NCI-H1092 (cell line): ENCODE measurements around the gene AFAP1L2.
"Not testable (repeated sequence)": the region's sequence is repeated elsewhere in the genome, so short reads cannot be mapped to it uniquely, and the experiment has no call there.

ENCODE experiments used
- DNase-seq: peaks from one replicate; lab custom pipeline; 2025; lab: John Stamatoyannopoulos, UW

AFAP1L2 gene

DNA sequence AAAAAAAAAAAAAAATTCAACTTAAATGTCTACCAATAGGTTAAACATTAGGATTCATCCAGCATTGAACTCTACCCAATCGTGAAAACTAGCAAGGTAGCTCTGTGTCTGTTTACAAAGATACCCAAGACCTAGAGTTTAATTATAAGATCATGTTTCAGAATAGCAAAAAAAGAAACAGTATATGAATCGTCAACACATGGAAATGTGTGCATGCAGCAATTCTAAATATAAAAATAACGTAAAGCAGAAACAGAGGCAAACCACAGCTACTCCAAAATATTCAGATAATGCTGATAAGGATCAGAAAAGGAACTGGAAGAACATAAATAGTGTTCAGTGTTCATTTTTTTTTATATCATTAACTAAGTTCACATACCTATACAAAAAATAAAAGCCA is 68.7 kb downstream of the AFAP1L2 start:
- DNase-seq = no peak

GRCh38 chr10:114334301-114334700 is 70.0 kb downstream of the AFAP1L2 start:
- no peak for DNase-seq

DNA sequence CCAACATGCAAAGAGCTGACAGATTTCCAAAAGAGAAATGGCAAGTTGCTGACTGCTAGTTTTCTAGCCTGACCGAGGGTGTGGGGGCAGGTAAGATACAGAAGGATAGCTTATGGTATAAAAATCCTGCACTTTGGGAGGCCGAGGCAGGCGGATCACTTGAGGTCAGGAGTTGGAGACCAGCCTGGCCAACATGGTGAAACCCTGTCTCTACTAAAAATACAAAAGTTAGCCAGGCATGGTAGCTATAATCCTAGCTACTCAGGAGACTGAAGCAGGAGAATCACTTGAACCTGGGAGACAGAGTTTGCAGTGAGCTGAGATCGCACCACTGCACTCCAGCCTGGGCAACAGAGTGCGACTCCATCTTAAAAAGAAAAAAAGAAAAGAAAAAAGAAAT is 70.9 kb downstream of the AFAP1L2 start:
- not testable (repeated sequence) for DNase-seq

DNA sequence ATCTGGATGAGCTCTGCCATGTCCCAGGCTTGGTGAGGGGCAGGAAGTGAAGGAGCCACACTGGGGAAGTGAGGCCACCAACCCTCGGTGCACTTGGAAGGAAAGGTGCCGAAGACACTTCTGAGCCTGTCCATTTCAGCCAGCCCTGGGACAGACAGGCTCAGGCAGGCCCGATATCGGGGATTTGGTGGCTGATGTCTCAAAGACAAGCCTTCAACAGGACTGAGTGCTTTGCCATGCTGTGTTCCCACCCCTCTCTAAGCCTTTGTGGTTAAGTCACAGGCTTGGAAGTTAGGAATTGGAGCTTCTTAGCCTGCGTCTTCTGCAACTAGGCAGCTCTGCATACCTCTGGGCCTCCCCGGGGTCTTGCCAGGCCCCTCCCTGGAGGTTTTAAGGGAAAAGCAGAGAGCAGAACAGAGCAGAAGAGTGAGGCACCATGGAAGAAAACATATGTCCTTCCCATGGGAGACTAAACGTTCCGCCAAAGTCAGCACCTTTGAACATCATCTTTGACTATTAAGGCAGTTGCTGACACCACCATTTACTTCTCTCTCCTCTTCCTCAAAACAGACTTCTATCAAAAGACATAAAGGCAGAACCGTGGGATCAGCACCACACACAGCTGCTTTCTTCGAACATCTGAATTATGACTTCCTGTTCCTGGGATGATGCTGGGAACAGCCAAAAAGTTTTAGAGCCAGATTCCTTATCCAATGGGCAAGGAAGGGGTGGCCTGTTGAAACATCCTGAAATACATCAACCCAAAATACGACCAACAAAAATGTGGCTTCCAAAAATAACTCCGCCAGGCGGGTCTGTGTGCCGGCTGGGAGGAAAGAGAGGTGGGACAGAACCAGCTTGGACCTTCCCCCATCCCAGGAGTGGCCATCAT is 71.8 kb downstream of the AFAP1L2 start:
- no peak for DNase-seq

- no peak for DNase-seq
Observed at GRCh38 chr10:114329634-114330365, 74.5 kb downstream of the AFAP1L2 start.

GRCh38 chr10:114328874-114329273 is 75.4 kb downstream of the AFAP1L2 start:
- DNase-seq = no peak

- DNase-seq = no peak
Observed at GRCh38 chr10:114328441-114328812, 75.9 kb downstream of the AFAP1L2 start.

- DNase-seq = no peak
Observed at GRCh38 chr10:114327537-114328440, 76.5 kb downstream of the AFAP1L2 start.

DNA sequence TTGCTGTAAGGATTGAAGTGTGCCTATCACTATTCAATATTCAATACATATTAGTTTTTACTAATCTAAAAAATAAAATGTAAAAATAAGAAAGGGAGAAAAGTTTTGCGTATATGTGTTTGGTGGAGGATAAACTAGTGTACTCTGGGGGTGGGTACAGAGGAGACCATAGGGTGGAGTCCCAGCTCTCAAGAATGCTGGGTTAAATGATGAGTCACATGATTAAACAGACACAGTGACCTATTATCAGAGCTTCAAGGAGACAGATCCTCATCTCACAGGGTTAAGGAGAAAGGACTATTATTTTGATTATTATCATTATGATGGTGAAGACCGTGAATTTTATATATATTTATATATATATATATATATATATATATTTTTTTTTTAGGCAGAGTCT is 77.5 kb downstream of the AFAP1L2 start:
- no peak for DNase-seq

DNA sequence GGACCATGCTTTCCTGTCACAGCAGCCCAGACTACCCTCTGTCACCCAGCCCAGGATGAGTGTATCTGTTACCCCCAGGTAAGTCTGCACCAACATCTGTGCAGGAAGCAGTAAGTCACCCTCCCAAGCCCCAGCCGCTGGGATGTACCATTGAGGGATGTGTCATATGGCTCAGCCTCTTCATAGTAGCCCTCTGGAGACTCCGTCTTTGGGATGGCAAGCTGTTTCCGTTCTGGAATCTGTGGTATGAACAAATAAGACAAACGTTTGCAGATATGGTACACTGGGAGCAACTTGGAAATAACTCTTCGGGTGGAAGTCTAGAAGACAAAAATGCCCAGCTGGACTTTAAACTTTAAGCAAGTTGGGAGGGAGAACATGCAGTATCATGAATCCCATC is 81.3 kb downstream of the AFAP1L2 start:
- no peak for DNase-seq

DNA sequence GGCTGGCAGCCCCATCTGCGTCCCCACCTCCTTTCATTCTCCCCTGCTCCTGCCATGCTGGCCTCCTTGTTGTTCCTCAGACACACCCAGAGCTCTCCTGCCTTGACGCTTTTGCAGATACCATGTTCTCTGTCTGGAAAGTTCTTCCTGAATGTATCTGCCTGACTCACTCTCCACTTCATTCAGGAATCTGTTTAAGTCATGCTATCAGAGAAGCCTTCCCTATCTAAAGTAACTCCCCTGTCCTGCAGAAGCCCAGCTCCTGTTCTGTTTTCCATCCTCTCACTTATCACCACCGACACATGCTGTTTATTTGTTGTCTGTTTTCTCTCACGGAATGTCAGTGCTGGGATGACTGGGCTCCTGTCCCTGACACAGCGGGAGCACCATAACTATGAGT is 82.0 kb downstream of the AFAP1L2 start:
- DNase-seq = no peak

- no peak for DNase-seq
Observed at GRCh38 chr10:114320249-114321116, 83.8 kb downstream of the AFAP1L2 start.

- DNase-seq = no peak
Observed at GRCh38 chr10:114319406-114320248, 84.7 kb downstream of the AFAP1L2 start.

DNA sequence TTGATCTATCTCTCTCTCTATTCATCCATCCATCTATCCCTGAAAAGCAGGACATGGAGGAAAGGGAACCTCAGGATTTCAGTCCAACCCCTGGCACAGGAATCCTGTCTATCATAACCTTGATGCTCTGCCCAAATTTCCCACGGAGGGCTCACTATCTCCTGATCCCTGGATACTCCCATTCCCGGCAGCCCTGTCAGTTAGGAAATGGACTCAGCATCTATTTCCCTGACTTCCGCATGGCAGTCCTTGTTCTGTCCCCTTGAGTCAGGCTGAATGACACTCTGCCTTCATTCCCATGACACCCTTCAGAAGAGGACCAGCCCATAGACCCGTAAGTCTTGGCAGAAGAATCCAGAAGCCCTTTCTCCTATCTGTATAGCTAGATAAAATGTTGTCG is 87.6 kb downstream of the AFAP1L2 start:
- no peak for DNase-seq

DNA sequence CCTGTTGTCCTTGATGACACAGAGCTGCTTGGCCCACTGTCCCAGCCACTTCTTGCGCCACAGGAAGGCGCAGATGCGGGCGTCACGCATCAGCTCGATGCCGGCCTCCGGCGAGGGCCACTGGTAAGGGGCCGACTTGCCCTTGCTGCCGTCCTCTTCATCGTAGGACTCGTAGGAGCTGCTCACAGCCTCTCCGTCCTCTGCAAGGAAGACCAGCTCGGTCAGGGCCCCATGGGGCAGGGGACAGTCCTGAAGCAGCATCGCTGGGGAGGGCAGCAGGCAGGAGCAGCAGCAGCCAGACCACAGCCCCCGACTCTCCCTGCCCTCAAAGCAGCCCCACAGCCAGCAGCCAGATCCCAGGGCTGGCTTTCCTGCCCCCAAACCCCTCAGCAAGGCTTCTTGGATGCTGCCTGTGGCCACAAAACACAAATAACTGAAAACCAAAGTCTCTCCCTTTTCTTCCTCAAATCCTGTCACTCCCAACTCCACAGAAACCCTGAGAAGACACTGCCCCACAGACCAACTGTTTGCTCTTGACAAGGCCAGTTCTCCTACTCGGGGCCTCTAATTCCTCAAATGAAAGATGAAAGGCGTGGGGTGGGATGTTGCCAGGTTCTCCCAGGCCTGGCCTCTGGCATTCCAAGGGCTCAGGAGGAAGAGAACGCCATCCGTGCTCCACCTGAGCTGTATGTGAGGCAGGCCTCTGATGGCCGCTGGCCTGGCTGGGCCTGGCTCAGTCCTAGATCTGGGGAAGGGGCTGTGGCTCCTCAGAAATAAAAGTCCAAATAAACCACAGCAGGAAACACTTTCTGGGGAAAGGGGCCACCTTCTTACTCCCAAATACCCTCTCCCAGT is 88.5 kb downstream of the AFAP1L2 start:
- no peak for DNase-seq

- no peak for DNase-seq
Observed at GRCh38 chr10:114313866-114314265, 90.4 kb downstream of the AFAP1L2 start.

DNA sequence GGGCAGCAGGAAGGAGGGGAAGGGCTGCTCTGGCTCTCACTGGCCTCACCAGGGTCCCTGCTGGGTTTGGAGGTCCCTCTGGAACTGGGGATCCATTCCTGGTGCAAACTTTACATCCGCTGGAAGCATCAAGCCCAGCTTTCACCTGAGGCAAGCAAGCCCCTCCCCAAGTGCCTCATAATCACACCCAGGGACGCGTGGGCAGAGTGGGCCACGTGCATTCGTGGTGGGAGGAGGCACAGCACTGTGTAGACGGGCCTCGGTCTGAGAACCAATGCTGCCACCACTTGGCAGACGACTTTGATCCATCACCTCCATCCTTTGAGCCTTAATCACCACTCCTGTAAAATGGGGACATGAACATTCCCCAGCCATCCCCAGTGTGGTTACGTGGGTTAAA is 91.2 kb downstream of the AFAP1L2 start:
- DNase-seq = no peak

DNA sequence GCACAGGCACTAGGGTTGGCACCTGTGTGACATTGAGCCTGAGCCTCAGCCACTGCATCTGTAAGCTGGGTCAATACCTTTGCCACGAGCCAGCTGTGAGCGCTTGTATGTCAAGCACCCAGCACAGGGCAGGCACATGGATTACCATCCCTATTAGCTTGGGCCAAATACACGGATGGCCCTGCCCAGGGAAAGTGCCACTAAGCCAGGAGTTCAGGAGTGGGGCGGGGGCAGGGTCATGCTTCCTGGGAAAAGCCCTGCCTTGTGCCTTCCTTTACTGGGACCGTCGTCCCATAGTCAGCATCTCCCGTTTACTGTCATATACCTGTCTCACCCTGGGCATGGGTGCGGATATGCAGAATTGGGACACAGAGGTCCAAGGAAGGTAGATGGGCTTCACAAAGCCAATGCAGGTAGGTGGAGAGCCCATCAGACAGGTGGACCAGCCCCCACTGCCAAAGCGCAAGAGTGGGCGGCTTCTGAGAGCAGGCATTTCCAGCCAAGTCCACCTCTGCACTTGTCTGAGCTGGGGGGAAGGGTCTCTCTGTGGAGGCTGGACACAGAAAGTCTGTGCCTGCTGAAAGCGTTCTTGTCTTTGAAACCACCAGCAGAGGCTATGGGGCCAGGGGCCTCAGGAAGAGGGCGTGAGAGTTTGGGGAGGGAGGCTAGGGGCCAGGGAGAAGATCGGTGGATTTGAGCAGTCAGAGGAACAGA is 92.6 kb downstream of the AFAP1L2 start:
- no peak for DNase-seq

DNA sequence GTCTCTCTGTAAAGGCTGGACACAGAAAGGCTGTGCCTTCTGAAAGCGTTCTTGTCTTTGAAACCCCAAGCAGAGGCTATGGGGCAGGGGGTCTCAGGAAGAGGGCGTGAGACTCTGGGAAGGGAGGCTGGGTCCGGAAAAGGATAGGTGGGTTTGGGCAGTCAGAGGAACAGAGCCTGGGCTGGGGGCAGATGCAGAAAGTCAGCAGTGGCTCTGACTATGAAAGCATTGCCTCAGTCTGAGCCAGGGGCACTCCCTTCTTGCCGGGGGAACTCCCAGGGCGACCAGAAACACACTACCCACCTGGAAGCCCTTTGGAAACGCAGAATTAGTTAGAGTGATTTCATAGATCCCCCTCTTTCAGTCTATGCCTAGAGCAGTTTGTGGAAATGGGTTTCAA is 93.3 kb downstream of the AFAP1L2 start:
- no peak for DNase-seq
